Liver (tissue), 9 donors: ENCODE results near the gene PYGM. TPM values are rescaled to one million over a fixed set of nuclear protein-coding genes. Genes with fewer than 3 reads are reported as not detected.

Experiments used
- DNase-seq: peaks from one replicate; pipeline ENCODE4 v3.0.0-alpha.2; 2017; ENCODE audit warnings: low spot score
- H3K27ac ChIP-seq, 2 donors: one replicate each; pipeline ENCODE4 v1.7.0; 2013; ENCODE audit warnings: inconsistent platforms in 2 of 2, low read length in 2 of 2, control low read depth in 1 of 2, low read depth in 1 of 2, mild to moderate bottlenecking in 1 of 2
- H3K27me3 ChIP-seq, 4 donors: one replicate each; pipeline versions ENCODE4 v1.6.1 to v1.7.0; 2013; ENCODE audit warnings: low read length in 3 of 4, inconsistent platforms in 1 of 4, mild to moderate bottlenecking in 1 of 4, moderate library complexity in 1 of 4; ENCODE audit not compliant: control insufficient read depth in 4 of 4, insufficient read depth in 4 of 4
- H3K36me3 ChIP-seq, 4 donors: one replicate each; pipeline versions ENCODE4 v1.6.1 to v1.7.0; 2013; ENCODE audit warnings: low read length in 3 of 4, mild to moderate bottlenecking in 3 of 4, low read depth in 1 of 4, moderate library complexity in 1 of 4; ENCODE audit not compliant: control insufficient read depth in 4 of 4, insufficient read depth in 3 of 4
- H3K4me1 ChIP-seq, 4 donors: one replicate each; pipeline versions ENCODE4 v1.6.1 to v1.7.0; 2013; ENCODE audit warnings: low read length in 3 of 4, mild to moderate bottlenecking in 3 of 4, moderate library complexity in 1 of 4; ENCODE audit not compliant: control insufficient read depth in 4 of 4, insufficient read depth in 4 of 4
- H3K4me3 ChIP-seq, 3 donors: one replicate each; pipeline versions ENCODE4 v1.6.1 to v1.7.0; 2013; ENCODE audit warnings: low read length in 3 of 3, control low read depth in 1 of 3, low read depth in 1 of 3, mild to moderate bottlenecking in 1 of 3
- H3K9ac ChIP-seq, 2 donors: one replicate each; pipeline ENCODE4 v1.7.0; 2013; ENCODE audit warnings: low read length in 2 of 2, mild to moderate bottlenecking in 2 of 2, moderate library complexity in 2 of 2, control low read depth in 1 of 2, low read depth in 1 of 2
- H3K9me3 ChIP-seq, 4 donors: one replicate each; pipeline versions ENCODE4 v1.6.1 to v1.7.0; 2013; ENCODE audit warnings: low read length in 3 of 4; ENCODE audit not compliant: control insufficient read depth in 4 of 4
- ATF3 ChIP-seq: IDR thresholded peaks from 2 replicates; pipeline ENCODE4 v1.6.1; 2016; ENCODE audit warnings: antibody characterized with exemption
- CTCF ChIP-seq: fragments of 150-350 bp; IDR thresholded peaks from 2 replicates; pipeline ENCODE4 v1.5.1; 2017; ENCODE audit warnings: improper control_type of control experiment, low read depth, low read length; ENCODE audit not compliant: missing input control
- EGR1 ChIP-seq, 2 donors: IDR thresholded peaks; 2 replicates each; pipeline ENCODE4 v1.6.1; 2016 to 2018; ENCODE audit warnings: antibody characterized with exemption in 2 of 2, low read depth in 2 of 2
- FOXA1 ChIP-seq: IDR thresholded peaks from 2 replicates; pipeline ENCODE4 v1.6.1; 2016; ENCODE audit warnings: antibody characterized with exemption
- FOXA2 ChIP-seq: IDR thresholded peaks from 2 replicates; pipeline ENCODE4 v1.6.1; 2016; ENCODE audit warnings: antibody characterized with exemption
- GABPA ChIP-seq, 2 donors: IDR thresholded peaks in 1 of 2; conservative IDR thresholded peaks in 1 of 2; 2 replicates each; pipeline ENCODE4 v1.6.1; 2016; ENCODE audit warnings: antibody characterized with exemption in 2 of 2, mild to moderate bottlenecking in 1 of 2, moderate library complexity in 1 of 2
- HNF4A ChIP-seq, 2 donors: conservative IDR thresholded peaks; 2 replicates each; pipeline ENCODE4 v1.6.1; 2016; ENCODE audit warnings: antibody characterized with exemption in 2 of 2, mild to moderate bottlenecking in 2 of 2
- HNF4G ChIP-seq: IDR thresholded peaks from 2 replicates; pipeline ENCODE4 v1.6.1; 2016; ENCODE audit warnings: antibody characterized with exemption
- JUND ChIP-seq, 2 donors: IDR thresholded peaks; 2 replicates each; pipeline ENCODE4 v1.6.1; 2016; ENCODE audit warnings: antibody characterized with exemption in 2 of 2
- MAX ChIP-seq: IDR thresholded peaks from 2 replicates; pipeline ENCODE4 v1.6.1; 2016; ENCODE audit warnings: antibody characterized with exemption
- NR2F2 ChIP-seq: IDR thresholded peaks from 2 replicates; pipeline ENCODE4 v1.6.1; 2016; ENCODE audit warnings: antibody characterized with exemption
- RAD21 ChIP-seq, 2 donors: IDR thresholded peaks; 2 replicates each; pipeline ENCODE4 v1.6.1; 2016; ENCODE audit warnings: antibody characterized with exemption in 2 of 2, mild to moderate bottlenecking in 2 of 2
- RXRA ChIP-seq, 2 donors: IDR thresholded peaks; 2 replicates each; pipeline ENCODE4 v1.6.1; 2017 to 2018; ENCODE audit warnings: antibody characterized with exemption in 2 of 2, mild to moderate bottlenecking in 1 of 2
- SP1 ChIP-seq: IDR thresholded peaks from 2 replicates; pipeline ENCODE4 v1.6.1; 2018; ENCODE audit warnings: antibody characterized with exemption, mild to moderate bottlenecking
- TAF1 ChIP-seq: conservative IDR thresholded peaks from 2 replicates; pipeline ENCODE4 v1.6.1; 2016; ENCODE audit warnings: antibody characterized with exemption, mild to moderate bottlenecking
- YY1 ChIP-seq: IDR thresholded peaks from 2 replicates; pipeline ENCODE4 v1.6.1; 2016; ENCODE audit warnings: antibody characterized with exemption, mild to moderate bottlenecking
- ZBTB33 ChIP-seq: IDR thresholded peaks from 2 replicates; pipeline ENCODE4 v1.6.1; 2016; ENCODE audit warnings: antibody characterized with exemption
- WGBS: extraction: QIAGEN DNeasy Blood & Tissue Kit; methylation state at CpG from one replicate; pipeline ENCODE4 v1.1.7; 2013; 5-methylcytosine and 5-hydroxymethylcytosine counted together
- polyA plus RNA-seq, 2 donors: library from polyadenylated mRNA; stranded (reverse) in 1 of 2; unstranded in 1 of 2; fragments of 200-250 nt in 1 of 2; fragments of >200 nt in 1 of 2; fragmentation: Nextera tagmentation in 1 of 2; extraction: Ambion mirVana in 1 of 2; gene quantifications; one replicate each; pipeline versions ENCODE4 v1.2.1 to v1.2.3, GENCODE V29; 2013 to 2015
- total RNA-seq, 2 donors: library from RNA; depleted of rRNA; stranded (reverse); fragments of >200 nt; gene quantifications; one replicate each; pipeline ENCODE4 v1.2.3, GENCODE V29; 2014
- donor health status: healthy.
- donor health status: healthy.
- donor health status: healthy.
- donor health status: healthy.
- donor health status: healthy.

Gene PYGM
- total and polyA plus RNA-seq, 4 donors = 0.23 to 1.3 (median 0.29) TPM

GRCh38 chr11:64793271-64794160, 33.7 kb upstream of the PYGM start:
- TF ChIP-seq EGR1 (IDR thresholded peaks at IDR 0.05; ENCODE audit: low read depth in 2 of 2) = no peak
- no peak for TF ChIP-seq SP1
- Histone ChIP-seq H3K4me3 (no peak overlapping the region), H3K9ac (no peak overlapping the region), H3K4me1 (no peaks in the 10 kb centered on the region), H3K9me3 (no peaks in the 10 kb centered on the region), H3K36me3 (peaks cover 0 to 8% (median 2%) of the 10 kb centered on the region in 4 donors), H3K27me3 (no peaks in the 10 kb centered on the region), H3K27ac (peak overlapping the region in 1 of 2 donors; percentile 5)
- no peak for DNase-seq
- 78% methylated on average over 11 of the region's 11 CpGs for WGBS

- no peak overlapping the region for H3K9ac ChIP-seq
- WGBS = 93% methylated on average over 4 of the region's 4 CpGs
- H3K4me3 ChIP-seq = no peak overlapping the region
- no peak overlapping the region for H3K27ac ChIP-seq
- peaks cover 0 to 8% (median 2%) of the 10 kb centered on the region in 4 donors for H3K36me3 ChIP-seq
- DNase-seq = no peak
- H3K27me3 ChIP-seq = no peaks in the 10 kb centered on the region
- peaks cover 0 to 2% (median 1%) of the 10 kb centered on the region in 4 donors for H3K4me1 ChIP-seq
- no peaks in the 10 kb centered on the region for H3K9me3 ChIP-seq
- no peak for TF ChIP-seq FOXA2
- no peak for TF ChIP-seq ATF3
- no peak for TF ChIP-seq FOXA1
- TF ChIP-seq EGR1 (IDR thresholded peaks at IDR 0.05; ENCODE audit: low read depth in 2 of 2) = no peak
- TF ChIP-seq ZBTB33 = no peak
- TF ChIP-seq MAX = no peak
- no peak for TF ChIP-seq JUND (IDR thresholded peaks at IDR 0.05)
- no peak for TF ChIP-seq YY1
- no peak for TF ChIP-seq RXRA (IDR thresholded peaks at IDR 0.05)
- TF ChIP-seq HNF4A (conservative IDR thresholded peaks at IDR 0.05) = no peak
- TF ChIP-seq CTCF = no peak
- TF ChIP-seq GABPA (IDR thresholded peaks at IDR 0.05 in 1 of 2, conservative IDR thresholded peaks at IDR 0.05 in 1 of 2) = no peak
- no peak for TF ChIP-seq NR2F2
- no peak for TF ChIP-seq HNF4G
- no peak for TF ChIP-seq TAF1
- no peak for TF ChIP-seq RAD21 (IDR thresholded peaks at IDR 0.05)
- TF ChIP-seq SP1 = no peak
Observed at GRCh38 chr11:64792482-64792881, 32.7 kb upstream of the PYGM start.
